ENCODE measurements around the gene MATR3. TPM values are rescaled to one million over a fixed set of nuclear protein-coding genes. Genes with fewer than 3 reads are reported as not detected.
A peak's percentile ranks its signal among the peaks of the same experiment; 100 is the strongest.

MATR3 gene
- total and polyA plus RNA-seq, 10 of the 15 experiments (the other 5 are each of a cell fraction or from before 2014, with no cell fraction given) = 134 to 401 (median 221) TPM

DNA sequence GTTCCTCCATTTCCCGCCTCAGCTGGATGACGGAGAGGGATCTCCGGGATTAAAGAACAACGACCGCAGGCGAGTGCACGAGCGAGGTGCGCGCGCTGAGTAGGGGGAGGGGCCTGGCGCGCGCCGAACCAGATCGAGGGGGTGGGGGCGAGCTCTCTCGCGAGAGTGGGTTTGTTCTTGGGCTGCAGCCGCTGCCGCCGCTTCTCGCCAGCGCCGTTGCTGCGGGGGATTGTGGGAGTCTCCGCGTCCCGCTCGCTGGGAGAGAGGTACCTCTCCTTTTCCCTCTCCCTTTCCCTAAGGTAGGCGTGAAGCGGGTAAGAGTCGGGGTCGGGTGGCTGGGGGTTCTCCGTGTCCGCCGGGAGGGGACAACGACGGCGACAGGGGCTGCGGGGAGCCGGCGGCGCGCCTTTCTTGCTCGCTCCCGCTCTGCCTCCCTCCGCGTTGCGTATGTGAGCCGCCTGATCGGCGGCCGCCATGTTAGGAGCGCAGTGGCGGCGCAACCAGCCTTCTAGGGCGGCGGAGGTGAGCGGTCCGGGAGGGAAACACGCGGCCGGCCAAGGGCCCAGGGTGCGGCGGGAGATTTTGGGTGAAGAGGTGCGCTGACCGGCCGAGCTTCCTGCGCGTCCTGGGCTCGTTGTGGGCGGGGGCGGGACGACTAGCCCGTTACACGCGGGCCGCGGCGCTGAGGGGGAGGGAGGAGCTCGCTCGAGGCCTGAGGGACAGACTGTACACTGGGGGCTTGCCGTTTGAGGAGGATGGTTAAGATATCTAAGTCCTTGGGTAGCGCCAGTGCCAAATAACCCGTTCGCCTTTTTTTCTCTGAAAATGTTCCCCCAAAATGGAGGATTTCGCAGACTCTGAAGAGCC, at the start of gene MATR3 (continued):
- TF ChIP-seq SUPT20H (IDR thresholded peaks at IDR 0.05; ENCODE audit: borderline replicate concordance, control insufficient read depth, low read depth, low read length) = no peak
- TF ChIP-seq, protein P1, sequence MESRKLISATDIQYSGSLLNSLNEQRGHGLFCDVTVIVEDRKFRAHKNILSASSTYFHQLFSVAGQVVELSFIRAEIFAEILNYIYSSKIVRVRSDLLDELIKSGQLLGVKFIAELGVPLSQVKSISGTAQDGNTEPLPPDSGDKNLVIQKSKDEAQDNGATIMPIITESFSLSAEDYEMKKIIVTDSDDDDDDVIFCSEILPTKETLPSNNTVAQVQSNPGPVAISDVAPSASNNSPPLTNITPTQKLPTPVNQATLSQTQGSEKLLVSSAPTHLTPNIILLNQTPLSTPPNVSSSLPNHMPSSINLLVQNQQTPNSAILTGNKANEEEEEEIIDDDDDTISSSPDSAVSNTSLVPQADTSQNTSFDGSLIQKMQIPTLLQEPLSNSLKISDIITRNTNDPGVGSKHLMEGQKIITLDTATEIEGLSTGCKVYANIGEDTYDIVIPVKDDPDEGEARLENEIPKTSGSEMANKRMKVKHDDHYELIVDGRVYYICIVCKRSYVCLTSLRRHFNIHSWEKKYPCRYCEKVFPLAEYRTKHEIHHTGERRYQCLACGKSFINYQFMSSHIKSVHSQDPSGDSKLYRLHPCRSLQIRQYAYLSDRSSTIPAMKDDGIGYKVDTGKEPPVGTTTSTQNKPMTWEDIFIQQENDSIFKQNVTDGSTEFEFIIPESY (IDR thresholded peaks at IDR 0.05) = no peak
- TF ChIP-seq, protein P2, sequence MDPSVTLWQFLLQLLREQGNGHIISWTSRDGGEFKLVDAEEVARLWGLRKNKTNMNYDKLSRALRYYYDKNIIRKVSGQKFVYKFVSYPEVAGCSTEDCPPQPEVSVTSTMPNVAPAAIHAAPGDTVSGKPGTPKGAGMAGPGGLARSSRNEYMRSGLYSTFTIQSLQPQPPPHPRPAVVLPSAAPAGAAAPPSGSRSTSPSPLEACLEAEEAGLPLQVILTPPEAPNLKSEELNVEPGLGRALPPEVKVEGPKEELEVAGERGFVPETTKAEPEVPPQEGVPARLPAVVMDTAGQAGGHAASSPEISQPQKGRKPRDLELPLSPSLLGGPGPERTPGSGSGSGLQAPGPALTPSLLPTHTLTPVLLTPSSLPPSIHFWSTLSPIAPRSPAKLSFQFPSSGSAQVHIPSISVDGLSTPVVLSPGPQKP (IDR thresholded peaks at IDR 0.05; ENCODE audit: low read depth, low read length) = no peak
- no peak for TF ChIP-seq ZNF274 (IDR thresholded peaks at IDR 0.05; ENCODE audit: insufficient read depth, insufficient read length)
- TF ChIP-seq HDAC6 (IDR thresholded peaks at IDR 0.05; ENCODE audit: unreplicated experiment) = peak; percentile 61
- no peak; the same call in 1 of the 2 replicates for TF ChIP-seq FOXM1 (IDR thresholded peaks at IDR 0.05; ENCODE audit: low read depth, low read length)
- no peak for TF ChIP-seq SREBF1 (IDR thresholded peaks at IDR 0.05; ENCODE audit: low read length)
- TF ChIP-seq, protein P3, sequence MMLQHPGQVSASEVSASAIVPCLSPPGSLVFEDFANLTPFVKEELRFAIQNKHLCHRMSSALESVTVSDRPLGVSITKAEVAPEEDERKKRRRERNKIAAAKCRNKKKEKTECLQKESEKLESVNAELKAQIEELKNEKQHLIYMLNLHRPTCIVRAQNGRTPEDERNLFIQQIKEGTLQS (IDR thresholded peaks at IDR 0.05; ENCODE audit: borderline replicate concordance, extremely low read depth, low read depth, low read length) = no peak
- TF ChIP-seq, protein P4, sequence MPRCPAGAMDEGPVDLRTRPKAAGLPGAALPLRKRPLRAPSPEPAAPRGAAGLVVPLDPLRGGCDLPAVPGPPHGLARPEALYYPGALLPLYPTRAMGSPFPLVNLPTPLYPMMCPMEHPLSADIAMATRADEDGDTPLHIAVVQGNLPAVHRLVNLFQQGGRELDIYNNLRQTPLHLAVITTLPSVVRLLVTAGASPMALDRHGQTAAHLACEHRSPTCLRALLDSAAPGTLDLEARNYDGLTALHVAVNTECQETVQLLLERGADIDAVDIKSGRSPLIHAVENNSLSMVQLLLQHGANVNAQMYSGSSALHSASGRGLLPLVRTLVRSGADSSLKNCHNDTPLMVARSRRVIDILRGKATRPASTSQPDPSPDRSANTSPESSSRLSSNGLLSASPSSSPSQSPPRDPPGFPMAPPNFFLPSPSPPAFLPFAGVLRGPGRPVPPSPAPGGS (IDR thresholded peaks at IDR 0.05; ENCODE audit: borderline replicate concordance, insufficient read depth, low read depth, low read length, poor library complexity, severe bottlenecking) = peak; percentile 54
- peak; percentile 16; the same call in 1 of the 2 replicates for TF ChIP-seq STAT1 (conservative IDR thresholded peaks at IDR 0.05)
- peak; percentile 83 for TF ChIP-seq SMAD5 (IDR thresholded peaks at IDR 0.05; ENCODE audit: low read depth)
- TF ChIP-seq RUNX3 (IDR thresholded peaks at IDR 0.05; ENCODE audit: low read length) = peak; percentile 83
- TF ChIP-seq, protein P5, sequence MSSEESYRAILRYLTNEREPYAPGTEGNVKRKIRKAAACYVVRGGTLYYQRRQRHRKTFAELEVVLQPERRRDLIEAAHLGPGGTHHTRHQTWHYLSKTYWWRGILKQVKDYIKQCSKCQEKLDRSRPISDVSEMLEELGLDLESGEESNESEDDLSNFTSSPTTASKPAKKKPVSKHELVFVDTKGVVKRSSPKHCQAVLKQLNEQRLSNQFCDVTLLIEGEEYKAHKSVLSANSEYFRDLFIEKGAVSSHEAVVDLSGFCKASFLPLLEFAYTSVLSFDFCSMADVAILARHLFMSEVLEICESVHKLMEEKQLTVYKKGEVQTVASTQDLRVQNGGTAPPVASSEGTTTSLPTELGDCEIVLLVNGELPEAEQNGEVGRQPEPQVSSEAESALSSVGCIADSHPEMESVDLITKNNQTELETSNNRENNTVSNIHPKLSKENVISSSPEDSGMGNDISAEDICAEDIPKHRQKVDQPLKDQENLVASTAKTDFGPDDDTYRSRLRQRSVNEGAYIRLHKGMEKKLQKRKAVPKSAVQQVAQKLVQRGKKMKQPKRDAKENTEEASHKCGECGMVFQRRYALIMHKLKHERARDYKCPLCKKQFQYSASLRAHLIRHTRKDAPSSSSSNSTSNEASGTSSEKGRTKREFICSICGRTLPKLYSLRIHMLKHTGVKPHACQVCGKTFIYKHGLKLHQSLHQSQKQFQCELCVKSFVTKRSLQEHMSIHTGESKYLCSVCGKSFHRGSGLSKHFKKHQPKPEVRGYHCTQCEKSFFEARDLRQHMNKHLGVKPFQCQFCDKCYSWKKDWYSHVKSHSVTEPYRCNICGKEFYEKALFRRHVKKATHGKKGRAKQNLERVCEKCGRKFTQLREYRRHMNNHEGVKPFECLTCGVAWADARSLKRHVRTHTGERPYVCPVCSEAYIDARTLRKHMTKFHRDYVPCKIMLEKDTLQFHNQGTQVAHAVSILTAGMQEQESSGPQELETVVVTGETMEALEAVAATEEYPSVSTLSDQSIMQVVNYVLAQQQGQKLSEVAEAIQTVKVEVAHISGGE (CRISPR knock-in tag; IDR thresholded peaks at IDR 0.05) = 0 out of 2 replicates have a peak, but pooled peaks have one; percentile 16
- TF ChIP-seq RBBP5 (conservative IDR thresholded peaks at IDR 0.05) = no peak
- peak; percentile 48 for TF ChIP-seq MYC (IDR thresholded peaks at IDR 0.05; ENCODE audit: insufficient read depth, insufficient read length, insufficient replicate concordance, low read length, severe bottlenecking)
- peak; percentile 76 for TF ChIP-seq IKZF1 (conservative IDR thresholded peaks at IDR 0.05)
- TF ChIP-seq, protein P6, sequence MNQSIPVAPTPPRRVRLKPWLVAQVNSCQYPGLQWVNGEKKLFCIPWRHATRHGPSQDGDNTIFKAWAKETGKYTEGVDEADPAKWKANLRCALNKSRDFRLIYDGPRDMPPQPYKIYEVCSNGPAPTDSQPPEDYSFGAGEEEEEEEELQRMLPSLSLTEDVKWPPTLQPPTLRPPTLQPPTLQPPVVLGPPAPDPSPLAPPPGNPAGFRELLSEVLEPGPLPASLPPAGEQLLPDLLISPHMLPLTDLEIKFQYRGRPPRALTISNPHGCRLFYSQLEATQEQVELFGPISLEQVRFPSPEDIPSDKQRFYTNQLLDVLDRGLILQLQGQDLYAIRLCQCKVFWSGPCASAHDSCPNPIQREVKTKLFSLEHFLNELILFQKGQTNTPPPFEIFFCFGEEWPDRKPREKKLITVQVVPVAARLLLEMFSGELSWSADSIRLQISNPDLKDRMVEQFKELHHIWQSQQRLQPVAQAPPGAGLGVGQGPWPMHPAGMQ (IDR thresholded peaks at IDR 0.05; ENCODE audit: borderline replicate concordance) = peak; percentile 85
- TF ChIP-seq CREB1 (IDR thresholded peaks at IDR 0.05; ENCODE audit: low read depth) = peak; percentile 54
- no peak for TF ChIP-seq BCL11A (IDR thresholded peaks at IDR 0.05; ENCODE audit: low read depth, low read length)
